ENCODE results near the gene CEP78. TPM values are rescaled to one million over a fixed set of nuclear protein-coding genes. Genes with fewer than 3 reads are reported as not detected.

CEP78 gene
- total RNA-seq, 1 donor from 2014 or later = 12.1 TPM

DNA sequence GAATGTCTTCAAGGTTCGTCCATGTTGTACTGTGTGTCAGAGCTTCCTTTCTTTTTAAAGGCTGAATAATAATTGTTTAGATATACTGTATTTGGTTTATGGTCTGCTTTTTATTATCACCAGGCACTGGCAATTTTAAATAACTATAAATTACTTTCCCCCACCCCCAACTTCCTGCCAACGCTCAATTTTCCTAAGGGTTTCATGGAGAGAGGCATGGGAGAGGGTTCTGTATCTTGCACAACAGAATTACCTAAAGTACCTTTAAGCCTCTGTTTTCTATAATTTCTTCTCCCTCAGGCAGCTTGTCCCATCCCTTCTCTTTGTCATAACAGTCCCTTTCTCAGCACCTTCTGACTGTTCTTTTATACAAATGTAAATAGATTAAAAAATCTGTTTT lies 71.5 kb downstream of the CEP78 start:
- Histone ChIP-seq H3K4me3 (no peak overlapping the region), H3K27ac (no peak overlapping the region), H3K27me3 (peaks cover 11% of the 10 kb centered on the region), H3K36me3 (no peaks in the 10 kb centered on the region), H3K9me3 (no peaks in the 10 kb centered on the region), H3K4me1 (no peaks in the 10 kb centered on the region)
- TF ChIP-seq, protein P1, sequence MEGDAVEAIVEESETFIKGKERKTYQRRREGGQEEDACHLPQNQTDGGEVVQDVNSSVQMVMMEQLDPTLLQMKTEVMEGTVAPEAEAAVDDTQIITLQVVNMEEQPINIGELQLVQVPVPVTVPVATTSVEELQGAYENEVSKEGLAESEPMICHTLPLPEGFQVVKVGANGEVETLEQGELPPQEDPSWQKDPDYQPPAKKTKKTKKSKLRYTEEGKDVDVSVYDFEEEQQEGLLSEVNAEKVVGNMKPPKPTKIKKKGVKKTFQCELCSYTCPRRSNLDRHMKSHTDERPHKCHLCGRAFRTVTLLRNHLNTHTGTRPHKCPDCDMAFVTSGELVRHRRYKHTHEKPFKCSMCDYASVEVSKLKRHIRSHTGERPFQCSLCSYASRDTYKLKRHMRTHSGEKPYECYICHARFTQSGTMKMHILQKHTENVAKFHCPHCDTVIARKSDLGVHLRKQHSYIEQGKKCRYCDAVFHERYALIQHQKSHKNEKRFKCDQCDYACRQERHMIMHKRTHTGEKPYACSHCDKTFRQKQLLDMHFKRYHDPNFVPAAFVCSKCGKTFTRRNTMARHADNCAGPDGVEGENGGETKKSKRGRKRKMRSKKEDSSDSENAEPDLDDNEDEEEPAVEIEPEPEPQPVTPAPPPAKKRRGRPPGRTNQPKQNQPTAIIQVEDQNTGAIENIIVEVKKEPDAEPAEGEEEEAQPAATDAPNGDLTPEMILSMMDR (IDR thresholded peaks at IDR 0.05) = no peak
- intact Hi-C loops (cut with DNase I) = no loop called here
- DNase-seq = no peak
- ATAC-seq = no peak

DNA sequence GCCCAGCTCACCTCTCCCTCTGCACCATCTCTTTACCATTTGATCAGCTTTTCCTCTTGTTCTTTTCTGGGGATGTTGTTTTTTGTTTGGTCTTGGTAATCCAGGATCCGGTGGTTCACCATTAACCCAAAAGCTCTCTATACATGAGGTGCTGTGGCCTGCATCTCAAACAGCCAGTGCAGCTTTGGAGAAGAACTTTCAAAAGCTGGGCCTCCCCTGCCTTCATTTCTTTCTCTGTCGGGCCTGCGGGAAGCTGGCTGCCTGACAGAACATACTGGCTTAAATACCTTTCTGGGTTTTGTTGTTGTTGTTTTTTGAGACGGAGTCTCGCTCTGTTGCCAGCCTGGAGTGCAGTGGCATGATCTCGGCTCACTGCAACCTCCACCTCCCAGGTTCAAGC lies 73.2 kb downstream of the CEP78 start:
- ATAC-seq = no peak
- Histone ChIP-seq H3K27me3 (no peaks in the 10 kb centered on the region), H3K36me3 (no peaks in the 10 kb centered on the region), H3K27ac (no peak overlapping the region), H3K4me3 (no peak overlapping the region), H3K4me1 (no peaks in the 10 kb centered on the region), H3K9me3 (no peaks in the 10 kb centered on the region)
- intact Hi-C loops (cut with DNase I) = no loop called here
- TF ChIP-seq, protein P1 (IDR thresholded peaks at IDR 0.05) = no peak
- DNase-seq = no peak

DNA sequence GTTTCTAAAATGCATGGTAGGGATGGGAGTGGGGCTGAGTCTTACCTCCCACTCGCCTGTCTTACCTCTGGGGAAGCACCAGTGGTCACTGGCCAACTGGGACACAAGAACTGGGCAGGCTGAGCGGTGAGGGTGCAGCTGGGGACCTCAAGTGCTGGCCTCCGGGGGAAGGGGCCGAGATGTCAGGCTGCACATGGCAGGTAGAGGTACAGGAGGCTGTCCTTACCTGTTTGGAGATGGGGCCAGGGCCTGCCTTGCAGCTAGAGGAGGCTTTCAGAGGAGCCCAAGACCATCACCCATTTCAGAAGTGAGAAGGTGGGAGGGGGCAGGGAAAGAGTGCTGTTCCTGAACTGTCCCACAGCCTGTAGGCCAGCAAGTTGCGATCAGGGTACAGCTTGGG lies 75.2 kb downstream of the CEP78 start:
- Histone ChIP-seq H3K27ac (no peak overlapping the region), H3K4me3 (no peak overlapping the region), H3K9me3 (no peaks in the 10 kb centered on the region), H3K36me3 (no peaks in the 10 kb centered on the region), H3K27me3 (no peaks in the 10 kb centered on the region), H3K4me1 (no peaks in the 10 kb centered on the region)
- intact Hi-C loops (cut with DNase I) = no loop called here
- DNase-seq (no peak), ATAC-seq (no peak)
- TF ChIP-seq, protein P1 (IDR thresholded peaks at IDR 0.05) = no peak

DNA sequence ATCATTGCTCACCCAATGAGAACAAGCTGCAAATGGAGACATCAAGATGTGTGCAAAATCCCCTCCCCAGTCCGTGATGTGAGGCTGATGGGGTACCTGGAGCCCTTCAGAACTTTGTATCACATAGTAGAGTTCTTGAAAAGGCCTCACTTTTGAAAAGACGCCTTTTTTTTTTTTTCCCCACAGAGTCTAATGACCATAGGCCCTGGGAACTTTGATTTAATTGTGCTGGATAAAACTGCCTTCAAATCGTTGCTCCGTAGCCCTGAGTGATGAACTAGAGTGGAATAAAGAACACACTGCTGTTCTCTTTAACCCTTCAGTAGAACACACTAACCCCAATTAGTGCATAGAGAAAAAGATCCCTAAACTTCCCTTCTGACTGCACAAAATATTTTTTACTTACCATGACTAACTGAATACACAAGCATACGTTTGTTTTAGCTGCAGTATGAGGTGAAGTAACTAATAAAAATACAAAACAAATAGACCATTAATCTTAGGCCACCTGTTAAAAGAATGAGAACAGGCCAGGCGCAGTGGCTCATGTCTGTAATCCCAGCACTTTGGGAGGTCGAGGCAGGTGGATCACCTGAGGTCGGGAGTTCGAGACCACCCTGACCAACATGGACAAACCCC lies 76.1 kb downstream of the CEP78 start:
- DNase-seq (no peak), ATAC-seq (no peak)
- Histone ChIP-seq H3K4me1 (no peaks in the 10 kb centered on the region), H3K36me3 (no peaks in the 10 kb centered on the region), H3K9me3 (no peaks in the 10 kb centered on the region), H3K27ac (no peak overlapping the region), H3K27me3 (no peaks in the 10 kb centered on the region), H3K4me3 (no peak overlapping the region)
- TF ChIP-seq, protein P1 (IDR thresholded peaks at IDR 0.05) = no peak
- intact Hi-C loops (cut with DNase I) = no loop called here

DNA sequence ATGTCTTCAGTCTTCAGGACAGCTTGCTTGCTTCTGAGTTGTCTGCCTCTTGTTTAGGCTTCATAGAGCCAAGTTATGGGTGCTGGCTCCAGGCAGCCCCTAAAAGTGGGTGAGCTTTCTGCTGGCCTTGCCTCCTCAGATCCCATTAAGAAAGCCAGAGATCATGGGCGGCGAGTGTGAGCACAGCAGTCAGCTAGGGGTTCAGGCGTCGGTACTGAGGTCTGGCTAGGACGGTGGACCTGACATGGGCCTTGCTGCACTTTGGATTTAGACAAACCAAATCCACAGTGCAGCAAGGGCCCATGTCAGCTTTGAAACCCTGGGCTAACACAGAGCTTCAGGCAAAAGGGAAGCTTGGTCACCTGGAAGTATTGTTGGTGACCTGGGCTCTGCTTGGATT lies 78.7 kb downstream of the CEP78 start:
- no peak overlapping the region for H3K4me3 ChIP-seq
- DNase-seq = no peak
- TF ChIP-seq, protein P1 (IDR thresholded peaks at IDR 0.05) = no peak
- no peak overlapping the region for H3K27ac ChIP-seq
- intact Hi-C loops (cut with DNase I) = no loop called here
- H3K9me3 ChIP-seq = no peaks in the 10 kb centered on the region
- H3K27me3 ChIP-seq = no peaks in the 10 kb centered on the region
- no peak for ATAC-seq
- no peaks in the 10 kb centered on the region for H3K4me1 ChIP-seq
- H3K36me3 ChIP-seq = no peaks in the 10 kb centered on the region

All from upper lobe of right lung (tissue), 1 donor.